Hepatocyte (in vitro differentiated cells): Measurements from ENCODE around the gene TENT5A.

Experiments used
- EZH2 ChIP-seq: fragments of 200-600 bp; sonication (generic); IDR thresholded peaks from 2 replicates; pipeline ENCODE4 v1.6.1; 2016; ENCODE audit warnings: antibody characterized with exemption, mild to moderate bottlenecking, borderline replicate concordance
- TF ChIP-seq, protein P1 (sequence below): fragments of 200-600 bp; sonication (generic); IDR thresholded peaks from 2 replicates; pipeline ENCODE4 v1.5.1; 2016; ENCODE audit warnings: antibody characterized with exemption, mild to moderate bottlenecking; ENCODE audit not compliant: poor library complexity

DNA sequence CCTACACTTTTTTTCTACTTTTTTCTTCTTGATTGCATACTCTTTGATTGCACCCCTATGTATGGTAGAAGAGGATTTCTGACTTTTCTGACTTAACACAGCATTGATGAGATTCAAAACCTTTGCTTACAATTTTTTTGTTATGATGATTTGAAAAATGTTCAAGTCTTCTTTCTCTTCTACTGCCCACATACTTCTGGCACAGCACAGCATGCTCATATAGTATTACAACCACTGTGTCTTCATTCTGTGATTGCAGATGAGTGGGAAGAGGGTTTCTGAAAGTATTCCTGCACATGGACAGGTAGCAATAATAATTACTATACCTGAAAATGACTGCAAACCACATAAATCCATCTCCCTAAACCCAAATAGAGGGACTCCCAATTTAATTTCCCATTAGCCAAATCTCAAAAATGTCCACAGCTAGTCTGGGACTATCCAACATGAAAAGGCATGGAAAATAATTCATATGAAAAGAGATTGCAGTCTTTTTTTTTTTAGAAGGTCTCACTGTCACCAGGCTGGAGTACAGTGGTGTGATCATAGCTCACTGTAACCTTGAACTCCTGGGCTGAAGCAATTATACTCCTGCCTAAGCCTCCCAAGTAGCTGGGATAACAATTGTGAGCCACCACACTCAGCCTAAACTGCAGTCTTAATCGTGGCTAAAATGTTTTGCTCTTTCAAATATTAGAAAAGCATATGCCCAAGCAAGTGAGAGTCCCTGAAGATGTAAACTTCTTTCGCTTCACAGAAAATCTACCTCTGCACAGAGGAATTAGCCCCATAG lies 15.9 kb upstream of the TENT5A start:
- TF ChIP-seq, protein P1, sequence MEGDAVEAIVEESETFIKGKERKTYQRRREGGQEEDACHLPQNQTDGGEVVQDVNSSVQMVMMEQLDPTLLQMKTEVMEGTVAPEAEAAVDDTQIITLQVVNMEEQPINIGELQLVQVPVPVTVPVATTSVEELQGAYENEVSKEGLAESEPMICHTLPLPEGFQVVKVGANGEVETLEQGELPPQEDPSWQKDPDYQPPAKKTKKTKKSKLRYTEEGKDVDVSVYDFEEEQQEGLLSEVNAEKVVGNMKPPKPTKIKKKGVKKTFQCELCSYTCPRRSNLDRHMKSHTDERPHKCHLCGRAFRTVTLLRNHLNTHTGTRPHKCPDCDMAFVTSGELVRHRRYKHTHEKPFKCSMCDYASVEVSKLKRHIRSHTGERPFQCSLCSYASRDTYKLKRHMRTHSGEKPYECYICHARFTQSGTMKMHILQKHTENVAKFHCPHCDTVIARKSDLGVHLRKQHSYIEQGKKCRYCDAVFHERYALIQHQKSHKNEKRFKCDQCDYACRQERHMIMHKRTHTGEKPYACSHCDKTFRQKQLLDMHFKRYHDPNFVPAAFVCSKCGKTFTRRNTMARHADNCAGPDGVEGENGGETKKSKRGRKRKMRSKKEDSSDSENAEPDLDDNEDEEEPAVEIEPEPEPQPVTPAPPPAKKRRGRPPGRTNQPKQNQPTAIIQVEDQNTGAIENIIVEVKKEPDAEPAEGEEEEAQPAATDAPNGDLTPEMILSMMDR = no peak
- TF ChIP-seq EZH2 = no peak
